PC-9 (cell line): Measurements from ENCODE around the gene VPS8. TPM values are rescaled to one million over a fixed set of nuclear protein-coding genes. Genes with fewer than 3 reads are reported as not detected.

Source experiments
- BruUV-seq: library from RNA; stranded (reverse); fragments of 400-500 nt; replicated peaks from 2 replicates; lab custom pipeline; 2021; lab: Mats Ljungman, UMichigan
- CTCF ChIA-PET: fragments of 300-600 bp; sonication (Branson Sonifier 250); formaldehyde crosslinking; loops from one replicate; lab custom pipeline; 2022; ENCODE audit warnings: antibody characterized with exemption; lab: Charles Lee
- POLR2A ChIA-PET: fragments of 300-600 bp; sonication (Branson Sonifier 250); formaldehyde crosslinking; loops from one replicate; lab custom pipeline; 2022; ENCODE audit warnings: antibody characterized with exemption; ENCODE audit not compliant: unreplicated experiment; lab: Charles Lee
- DNase-seq, 2 experiments: peaks; one replicate each; pipeline versions ENCODE4 v3.0.0 to v3.0.0-alpha.2; 2015 to 2022; ENCODE audit warnings: mixed read lengths in 1 of 2
- H2AFZ ChIP-seq: fragments of 200-600 bp; sonication (generic); 2 replicates; pipeline ENCODE4 v1.8.1; 2017; ENCODE audit warnings: antibody characterized with exemption
- H3F3A ChIP-seq: fragments of 200-600 bp; sonication (generic); 2 replicates; pipeline ENCODE4 v1.8.1; 2017; ENCODE audit warnings: antibody characterized with exemption, mild to moderate bottlenecking, low read depth; ENCODE audit not compliant: insufficient read depth
- H3K27ac ChIP-seq: fragments of 200-600 bp; sonication (generic); 2 replicates; pipeline ENCODE4 v1.6.1; 2016; ENCODE audit warnings: mixed run types
- H3K27me3 ChIP-seq: fragments of 200-600 bp; sonication (generic); 2 replicates; pipeline ENCODE4 v1.6.1; 2016; ENCODE audit warnings: low read depth, mixed run types; ENCODE audit not compliant: insufficient read depth
- H3K36me3 ChIP-seq: fragments of 200-600 bp; sonication (generic); 2 replicates; pipeline ENCODE4 v1.6.1; 2016; ENCODE audit warnings: low read depth, mixed run types
- H3K4me1 ChIP-seq: fragments of 200-600 bp; sonication (generic); replicated peaks from 2 replicates; pipeline ENCODE4 v1.6.1; 2016; ENCODE audit warnings: mixed run types; ENCODE audit not compliant: insufficient read depth
- H3K4me2 ChIP-seq: fragments of 200-600 bp; sonication (generic); 2 replicates; pipeline ENCODE4 v1.6.1; 2017; ENCODE audit warnings: mixed run types
- H3K4me3 ChIP-seq: fragments of 200-600 bp; sonication (generic); 2 replicates; pipeline ENCODE4 v1.6.1; 2016; ENCODE audit warnings: mixed run types
- H3K79me2 ChIP-seq: fragments of 200-600 bp; sonication (generic); 2 replicates; pipeline ENCODE4 v1.6.1; 2017; ENCODE audit warnings: low read depth, mixed run types
- H3K9me2 ChIP-seq: fragments of 200-600 bp; sonication (generic); 2 replicates; pipeline ENCODE4 v1.8.1; 2017; ENCODE audit warnings: mild to moderate bottlenecking; ENCODE audit not compliant: insufficient read depth
- H3K9me3 ChIP-seq: fragments of 200-600 bp; sonication (generic); 2 replicates; pipeline ENCODE4 v1.8.1; 2016; ENCODE audit warnings: low read depth; ENCODE audit not compliant: insufficient read depth
- H4K20me1 ChIP-seq: fragments of 200-600 bp; sonication (generic); 2 replicates; pipeline ENCODE4 v1.8.1; 2017; ENCODE audit not compliant: insufficient read depth
- EZH2 ChIP-seq: fragments of 200-600 bp; sonication (generic); IDR thresholded peaks from 2 replicates; pipeline ENCODE4 v1.8.0; 2017; ENCODE audit warnings: antibody characterized with exemption, low read depth
- intact Hi-C: fragments of 100-400 bp; cut with micrococcal nuclease; formaldehyde crosslinking; loops from one replicate; pipeline ENCODE4 v1.10.0; 2022; ENCODE audit not compliant: unreplicated experiment
- total RNA-seq: library from RNA; stranded (reverse); gene quantifications from 2 replicates; pipeline ENCODE4 v1.2.3, GENCODE V29; 2021
- TF ChIP-seq, protein P1 (sequence below): fragments of 200-600 bp; sonication (generic); conservative IDR thresholded peaks from 2 replicates; pipeline ENCODE4 v1.6.1; 2017; ENCODE audit warnings: mixed run types, antibody characterized with exemption, mild to moderate bottlenecking, moderate library complexity

Gene VPS8
- total RNA-seq, 1 experiment from 2014 or later = 80.8 TPM

- Histone ChIP-seq H3F3A (no peaks in the 10 kb centered on the region), H4K20me1 (no peaks in the 10 kb centered on the region), H2AFZ (no peak overlapping the region), H3K4me3 (no peak overlapping the region), H3K4me1 (peaks cover 17% of the 10 kb centered on the region), H3K27ac (no peak overlapping the region), H3K27me3 (no peaks in the 10 kb centered on the region), H3K4me2 (no peak overlapping the region), H3K9me2 (no peaks in the 10 kb centered on the region), H3K9me3 (no peaks in the 10 kb centered on the region), H3K36me3 (no peaks in the 10 kb centered on the region), H3K79me2 (peaks cover 24% of the 10 kb centered on the region)
- ChIA-PET CTCF (interaction anchor here (0.6 kb wide), 1 partner anchor 29 kb away, joined by 4 read pairs; no protein-coding TSS in a partner anchor), POLR2A (interaction anchor here (0.6 to 0.8 kb wide), 2 partner anchors 35 to 365 kb away, joined by 3 to 4 read pairs; no protein-coding TSS in a partner anchor)
- BruUV-seq = no TSS peak
- intact Hi-C loops = no loop called here
- TF ChIP-seq EZH2 = no peak
- TF ChIP-seq, protein P1, sequence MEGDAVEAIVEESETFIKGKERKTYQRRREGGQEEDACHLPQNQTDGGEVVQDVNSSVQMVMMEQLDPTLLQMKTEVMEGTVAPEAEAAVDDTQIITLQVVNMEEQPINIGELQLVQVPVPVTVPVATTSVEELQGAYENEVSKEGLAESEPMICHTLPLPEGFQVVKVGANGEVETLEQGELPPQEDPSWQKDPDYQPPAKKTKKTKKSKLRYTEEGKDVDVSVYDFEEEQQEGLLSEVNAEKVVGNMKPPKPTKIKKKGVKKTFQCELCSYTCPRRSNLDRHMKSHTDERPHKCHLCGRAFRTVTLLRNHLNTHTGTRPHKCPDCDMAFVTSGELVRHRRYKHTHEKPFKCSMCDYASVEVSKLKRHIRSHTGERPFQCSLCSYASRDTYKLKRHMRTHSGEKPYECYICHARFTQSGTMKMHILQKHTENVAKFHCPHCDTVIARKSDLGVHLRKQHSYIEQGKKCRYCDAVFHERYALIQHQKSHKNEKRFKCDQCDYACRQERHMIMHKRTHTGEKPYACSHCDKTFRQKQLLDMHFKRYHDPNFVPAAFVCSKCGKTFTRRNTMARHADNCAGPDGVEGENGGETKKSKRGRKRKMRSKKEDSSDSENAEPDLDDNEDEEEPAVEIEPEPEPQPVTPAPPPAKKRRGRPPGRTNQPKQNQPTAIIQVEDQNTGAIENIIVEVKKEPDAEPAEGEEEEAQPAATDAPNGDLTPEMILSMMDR = no peak
- no peak for DNase-seq
Measured at GRCh38 chr3:184814214-184814613, 2.2 kb downstream of the VPS8 start.

GRCh38 chr3:184815046-184815930, 3.3 kb downstream of the VPS8 start:
- no peaks in the 10 kb centered on the region for H3K36me3 ChIP-seq
- BruUV-seq = no TSS peak
- peaks cover 24% of the 10 kb centered on the region for H3K79me2 ChIP-seq
- POLR2A ChIA-PET = interaction anchor here (0.6 kb wide), 2 partner anchors 716 to 1108 kb away, joined by 4 to 6 read pairs; no protein-coding TSS in a partner anchor
- H3K4me1 ChIP-seq = peaks cover 17% of the 10 kb centered on the region
- no peaks in the 10 kb centered on the region for H3K9me2 ChIP-seq
- H3F3A ChIP-seq = no peaks in the 10 kb centered on the region
- H3K4me3 ChIP-seq = no peak overlapping the region
- H3K4me2 ChIP-seq = no peak overlapping the region
- intact Hi-C loops = no loop called here
- TF ChIP-seq, protein P1 = no peak
- no peak for TF ChIP-seq EZH2
- H2AFZ ChIP-seq = no peak overlapping the region
- no peak overlapping the region for H3K27ac ChIP-seq
- no peaks in the 10 kb centered on the region for H3K27me3 ChIP-seq
- H4K20me1 ChIP-seq = no peaks in the 10 kb centered on the region
- CTCF ChIA-PET = interaction anchor here (0.7 kb wide), 1 partner anchor 465 kb away, joined by 7 read pairs; no protein-coding TSS in a partner anchor
- H3K9me3 ChIP-seq = no peaks in the 10 kb centered on the region
- DNase-seq = no peak

DNA sequence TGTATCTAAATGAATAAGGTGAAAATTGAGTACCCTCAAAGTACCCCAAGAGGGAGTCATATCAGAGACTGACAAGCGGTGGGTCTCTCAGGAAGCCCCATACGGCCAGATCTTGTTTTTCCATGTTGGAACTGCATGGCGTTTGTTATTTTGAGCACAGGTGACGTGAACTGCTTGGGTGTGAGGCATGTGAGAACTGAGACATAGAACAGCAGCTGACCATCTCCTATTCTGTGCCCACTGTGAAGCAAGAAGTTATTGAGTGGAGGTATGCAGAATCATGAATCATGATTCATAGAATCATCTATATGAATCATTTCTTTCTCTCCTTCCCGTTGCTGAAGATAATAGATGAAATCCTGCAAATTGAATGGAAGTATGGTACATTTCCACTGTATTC, 4.6 kb downstream of the VPS8 start:
- no peak overlapping the region for H3K27ac ChIP-seq
- H3K79me2 ChIP-seq = peaks cover 24% of the 10 kb centered on the region
- no peaks in the 10 kb centered on the region for H3K9me3 ChIP-seq
- H3F3A ChIP-seq = no peaks in the 10 kb centered on the region
- H3K9me2 ChIP-seq = no peaks in the 10 kb centered on the region
- no peak overlapping the region for H3K4me3 ChIP-seq
- H4K20me1 ChIP-seq = no peaks in the 10 kb centered on the region; the same call in 1 of the 2 replicates
- H3K4me1 ChIP-seq = peaks cover 14% of the 10 kb centered on the region
- POLR2A ChIA-PET = no interaction called here
- H2AFZ ChIP-seq = no peak overlapping the region
- intact Hi-C loops = no loop called here
- DNase-seq = no peak
- CTCF ChIA-PET = no interaction called here
- no peaks in the 10 kb centered on the region for H3K36me3 ChIP-seq
- BruUV-seq = no TSS peak
- TF ChIP-seq EZH2 = no peak
- TF ChIP-seq, protein P1 = no peak
- H3K27me3 ChIP-seq = no peaks in the 10 kb centered on the region
- H3K4me2 ChIP-seq = no peak overlapping the region
